Pericardium fibroblast (primary cell): ENCODE measurements around the gene AMZ2. TPM values are rescaled to one million over a fixed set of nuclear protein-coding genes. Genes with fewer than 3 reads are reported as not detected.

Experiments
- total RNA-seq: library from RNA; depleted of rRNA; stranded (reverse); fragments of >200 nt; gene quantifications from 2 replicates; pipeline ENCODE4 v1.2.3, GENCODE V29; 2015

AMZ2 gene
- total RNA-seq, result 52.7 and 61.8 TPM in 2 replicates

GRCh38 chr17:68247445-68248198, at the start of gene AMZ2:
AMZ2 (plus strand) TSS chr17:68248043; CDS start chr17:68250188, 2,145 bp downstream.

GRCh38 chr17:68290955-68291835, 43.4 kb downstream of the AMZ2 start, which contains the start of the genes ARSG and SLC16A6:
ARSG (plus strand) TSS chr17:68291495; CDS start chr17:68307494, 15,999 bp downstream.
SLC16A6 (minus strand) TSS chr17:68291127; CDS start chr17:68278320, 12,807 bp downstream.

Other genes starting within 250 kb of the AMZ2 start
- gene KPNA2, start 212.3 kb upstream of the AMZ2 start, total RNA-seq, result 56.5 and 96.6 TPM in 2 replicates
- 0.26 TPM in 1 of 2 replicates, not detected in the other for gene SLC16A6, start 43.1 kb downstream of the AMZ2 start, total RNA-seq
- gene ARSG, start 43.5 kb downstream of the AMZ2 start, total RNA-seq, result 0.35 and 1.4 TPM in 2 replicates
- gene WIPI1, start 209.5 kb downstream of the AMZ2 start, total RNA-seq, result 101 and 120 TPM in 2 replicates